ENCODE measurements around the gene HSD17B11. TPM values are rescaled to one million over a fixed set of nuclear protein-coding genes. Genes with fewer than 3 reads are reported as not detected.
"Not testable (repeated sequence)": the region's sequence is repeated elsewhere in the genome, so short reads cannot be mapped to it uniquely, and the experiment has no call there.

Gene HSD17B11
- polyA plus RNA-seq, 1 donor (not counting 4 experiments of a cell fraction or from before 2014, with no cell fraction given): 8.5 TPM

DNA sequence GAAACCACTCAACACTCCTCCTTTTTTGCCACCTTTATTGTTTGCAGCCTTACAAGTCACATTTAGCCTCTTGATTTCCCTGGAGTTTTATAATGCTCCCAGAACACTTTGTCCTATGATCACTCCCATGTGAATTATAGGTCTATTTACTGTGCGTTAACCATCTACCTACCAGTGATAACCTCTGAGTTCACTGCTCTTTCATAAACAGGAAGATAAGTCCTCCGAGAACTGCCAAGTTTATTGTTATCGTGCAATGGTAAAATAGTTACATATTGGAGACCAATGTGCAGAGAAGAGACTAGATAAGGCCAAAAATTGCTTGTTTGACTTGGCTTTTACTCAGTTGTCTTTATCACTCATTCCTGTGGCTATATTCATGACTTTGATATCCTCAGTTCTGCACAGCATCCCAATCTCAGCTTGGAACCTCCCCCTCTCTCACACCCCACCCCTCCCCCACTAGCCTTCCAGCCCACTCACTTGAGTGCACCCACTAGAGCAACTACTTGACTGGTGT, 18.5 kb upstream of the HSD17B11 start:
- no peak overlapping the region for H3K4me3 ChIP-seq (ENCODE audit: control insufficient read depth in 2 of 3, extremely low read depth in 1 of 3, insufficient read depth in 2 of 3, low read depth in 1 of 3, low read length in 3 of 3)
- TF ChIP-seq EZH2 (IDR thresholded peaks at IDR 0.05; ENCODE audit: low read length): no peak
- TF ChIP-seq, protein P1, sequence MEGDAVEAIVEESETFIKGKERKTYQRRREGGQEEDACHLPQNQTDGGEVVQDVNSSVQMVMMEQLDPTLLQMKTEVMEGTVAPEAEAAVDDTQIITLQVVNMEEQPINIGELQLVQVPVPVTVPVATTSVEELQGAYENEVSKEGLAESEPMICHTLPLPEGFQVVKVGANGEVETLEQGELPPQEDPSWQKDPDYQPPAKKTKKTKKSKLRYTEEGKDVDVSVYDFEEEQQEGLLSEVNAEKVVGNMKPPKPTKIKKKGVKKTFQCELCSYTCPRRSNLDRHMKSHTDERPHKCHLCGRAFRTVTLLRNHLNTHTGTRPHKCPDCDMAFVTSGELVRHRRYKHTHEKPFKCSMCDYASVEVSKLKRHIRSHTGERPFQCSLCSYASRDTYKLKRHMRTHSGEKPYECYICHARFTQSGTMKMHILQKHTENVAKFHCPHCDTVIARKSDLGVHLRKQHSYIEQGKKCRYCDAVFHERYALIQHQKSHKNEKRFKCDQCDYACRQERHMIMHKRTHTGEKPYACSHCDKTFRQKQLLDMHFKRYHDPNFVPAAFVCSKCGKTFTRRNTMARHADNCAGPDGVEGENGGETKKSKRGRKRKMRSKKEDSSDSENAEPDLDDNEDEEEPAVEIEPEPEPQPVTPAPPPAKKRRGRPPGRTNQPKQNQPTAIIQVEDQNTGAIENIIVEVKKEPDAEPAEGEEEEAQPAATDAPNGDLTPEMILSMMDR (optimal IDR thresholded peaks at IDR 0.05 in 1 of 3, IDR thresholded peaks at IDR 0.05 in 1 of 3, conservative IDR thresholded peaks at IDR 0.05 in 1 of 3; ENCODE audit: extremely low read depth in 1 of 3, insufficient read depth in 2 of 3, low read length in 3 of 3): no peak
- H3K36me3 ChIP-seq (ENCODE audit: control insufficient read depth in 2 of 2, extremely low read depth in 1 of 2, insufficient read depth in 2 of 2, low read length in 2 of 2): no peaks in the 10 kb centered on the region
- H2AFZ ChIP-seq (ENCODE audit: control insufficient read depth, low read length): no peak overlapping the region
- H3K9me1 ChIP-seq (ENCODE audit: control insufficient read depth, extremely low read depth, insufficient read depth, low read length): no peaks in the 10 kb centered on the region
- no peaks in the 10 kb centered on the region for H3K79me2 ChIP-seq (ENCODE audit: control insufficient read depth, insufficient read depth, low read length)
- H4K20me1 ChIP-seq (ENCODE audit: control insufficient read depth, extremely low read depth, insufficient read depth, low read length): no peaks in the 10 kb centered on the region
- H3K9me3 ChIP-seq (ENCODE audit: control insufficient read depth, low read depth, low read length): no peaks in the 10 kb centered on the region
- no peaks in the 10 kb centered on the region for H3K4me1 ChIP-seq (ENCODE audit: control insufficient read depth, extremely low read depth, insufficient read depth, low read length)
- H3K27me3 ChIP-seq (ENCODE audit: control insufficient read depth, extremely low read depth, insufficient read depth, low read length): no peaks in the 10 kb centered on the region
- no peak overlapping the region for H3K4me2 ChIP-seq (ENCODE audit: control insufficient read depth, extremely low read depth, insufficient read depth, low read depth, low read length)
- H3K27ac ChIP-seq (ENCODE audit: control insufficient read depth, insufficient read depth, low read length): no peak overlapping the region
- dilution Hi-C loops (cut with MboI; ENCODE audit: extremely low pct_ligation_motif_present, low sequenced_read_pairs): no loop called here
- DNase-seq (ENCODE audit: low read depth, low spot score) (no peak), FAIRE-seq (no peak)
- H3K9ac ChIP-seq (ENCODE audit: control insufficient read depth, extremely low read depth, insufficient read depth, low read length): no peak overlapping the region

DNA sequence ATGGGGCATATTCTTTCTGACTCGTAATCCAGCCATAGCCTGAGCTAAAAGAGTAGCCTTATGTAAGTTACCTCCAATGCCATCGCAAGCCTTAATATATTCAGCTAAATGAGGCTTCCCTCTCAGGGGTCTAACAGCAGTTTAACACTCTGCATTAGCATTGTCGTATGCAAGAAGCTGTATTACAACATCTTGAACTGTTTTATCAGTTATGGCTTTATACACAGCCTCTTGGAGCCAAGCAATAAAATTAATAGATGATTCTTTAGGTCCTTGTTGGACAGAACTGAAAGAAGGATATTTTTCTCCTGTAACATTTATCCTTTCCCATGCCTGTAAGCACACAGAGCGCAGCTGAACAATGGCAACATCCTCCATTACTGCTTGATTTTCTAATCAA, 15.9 kb upstream of the HSD17B11 start:
- H3K4me2 ChIP-seq (ENCODE audit: control insufficient read depth, extremely low read depth, insufficient read depth, low read depth, low read length); DNase-seq (ENCODE audit: low read depth, low spot score); H3K27ac ChIP-seq (ENCODE audit: control insufficient read depth, insufficient read depth, low read length); H3K4me3 ChIP-seq (ENCODE audit: control insufficient read depth in 2 of 3, extremely low read depth in 1 of 3, insufficient read depth in 2 of 3, low read depth in 1 of 3, low read length in 3 of 3); H3K9ac ChIP-seq (ENCODE audit: control insufficient read depth, extremely low read depth, insufficient read depth, low read length); H3K4me1 ChIP-seq (ENCODE audit: control insufficient read depth, extremely low read depth, insufficient read depth, low read length); H3K27me3 ChIP-seq (ENCODE audit: control insufficient read depth, extremely low read depth, insufficient read depth, low read length); H2AFZ ChIP-seq (ENCODE audit: control insufficient read depth, low read length); H3K9me1 ChIP-seq (ENCODE audit: control insufficient read depth, extremely low read depth, insufficient read depth, low read length); H3K79me2 ChIP-seq (ENCODE audit: control insufficient read depth, insufficient read depth, low read length); H3K9me3 ChIP-seq (ENCODE audit: control insufficient read depth, low read depth, low read length); FAIRE-seq; H3K36me3 ChIP-seq (ENCODE audit: control insufficient read depth in 2 of 2, extremely low read depth in 1 of 2, insufficient read depth in 2 of 2, low read length in 2 of 2); H4K20me1 ChIP-seq (ENCODE audit: control insufficient read depth, extremely low read depth, insufficient read depth, low read length); dilution Hi-C loops (cut with MboI; ENCODE audit: extremely low pct_ligation_motif_present, low sequenced_read_pairs): not testable (repeated sequence)

DNA sequence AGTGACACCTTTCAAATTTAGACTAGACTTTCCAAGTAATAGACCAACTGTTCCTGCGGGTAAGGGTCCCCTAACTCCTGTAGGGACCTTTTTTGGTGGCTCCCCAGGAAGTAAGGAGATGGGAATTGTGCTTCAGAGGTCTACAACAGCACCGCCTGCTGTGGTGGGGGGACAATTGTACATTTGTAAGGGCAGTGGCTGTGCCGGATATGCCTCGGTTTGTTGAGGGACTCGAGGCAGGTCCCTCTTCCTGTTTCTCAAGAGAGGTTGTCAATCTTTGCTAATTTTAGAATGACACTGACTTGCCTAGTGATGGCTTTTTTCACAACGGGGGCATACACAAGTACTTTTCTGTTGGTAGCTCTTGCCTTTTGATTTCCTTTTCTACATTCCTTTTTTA, 15.5 kb upstream of the HSD17B11 start:
- Histone ChIP-seq H3K9me1 (ENCODE audit: control insufficient read depth, extremely low read depth, insufficient read depth, low read length) (no peaks in the 10 kb centered on the region), H3K27ac (ENCODE audit: control insufficient read depth, insufficient read depth, low read length) (no peak overlapping the region), H3K27me3 (ENCODE audit: control insufficient read depth, extremely low read depth, insufficient read depth, low read length) (no peaks in the 10 kb centered on the region), H3K4me3 (ENCODE audit: control insufficient read depth in 2 of 3, extremely low read depth in 1 of 3, insufficient read depth in 2 of 3, low read depth in 1 of 3, low read length in 3 of 3) (no peak overlapping the region), H3K9me3 (ENCODE audit: control insufficient read depth, low read depth, low read length) (no peaks in the 10 kb centered on the region), H3K9ac (ENCODE audit: control insufficient read depth, extremely low read depth, insufficient read depth, low read length) (no peak overlapping the region), H3K4me1 (ENCODE audit: control insufficient read depth, extremely low read depth, insufficient read depth, low read length) (no peaks in the 10 kb centered on the region), H3K36me3 (ENCODE audit: control insufficient read depth in 2 of 2, extremely low read depth in 1 of 2, insufficient read depth in 2 of 2, low read length in 2 of 2) (no peaks in the 10 kb centered on the region), H2AFZ (ENCODE audit: control insufficient read depth, low read length) (no peak overlapping the region), H3K79me2 (ENCODE audit: control insufficient read depth, insufficient read depth, low read length) (no peaks in the 10 kb centered on the region), H4K20me1 (ENCODE audit: control insufficient read depth, extremely low read depth, insufficient read depth, low read length) (no peaks in the 10 kb centered on the region), H3K4me2 (ENCODE audit: control insufficient read depth, extremely low read depth, insufficient read depth, low read depth, low read length) (no peak overlapping the region)
- FAIRE-seq (no peak), DNase-seq (ENCODE audit: low read depth, low spot score) (no peak)
- TF ChIP-seq EZH2 (IDR thresholded peaks at IDR 0.05; ENCODE audit: low read length): no peak
- TF ChIP-seq, protein P1 (optimal IDR thresholded peaks at IDR 0.05 in 1 of 3, IDR thresholded peaks at IDR 0.05 in 1 of 3, conservative IDR thresholded peaks at IDR 0.05 in 1 of 3; ENCODE audit: extremely low read depth in 1 of 3, insufficient read depth in 2 of 3, low read length in 3 of 3): no peak
- dilution Hi-C loops (cut with MboI; ENCODE audit: extremely low pct_ligation_motif_present, low sequenced_read_pairs): no loop called here
